ENCODE measurements around the gene IARS1. TPM values are rescaled to one million over a fixed set of nuclear protein-coding genes. Genes with fewer than 3 reads are reported as not detected.

Gene IARS1
- total and polyA plus RNA-seq, 2 of the 8 experiments (the other 6 are each of a cell fraction or from before 2014, with no cell fraction given): 74.9 to 243 TPM

DNA sequence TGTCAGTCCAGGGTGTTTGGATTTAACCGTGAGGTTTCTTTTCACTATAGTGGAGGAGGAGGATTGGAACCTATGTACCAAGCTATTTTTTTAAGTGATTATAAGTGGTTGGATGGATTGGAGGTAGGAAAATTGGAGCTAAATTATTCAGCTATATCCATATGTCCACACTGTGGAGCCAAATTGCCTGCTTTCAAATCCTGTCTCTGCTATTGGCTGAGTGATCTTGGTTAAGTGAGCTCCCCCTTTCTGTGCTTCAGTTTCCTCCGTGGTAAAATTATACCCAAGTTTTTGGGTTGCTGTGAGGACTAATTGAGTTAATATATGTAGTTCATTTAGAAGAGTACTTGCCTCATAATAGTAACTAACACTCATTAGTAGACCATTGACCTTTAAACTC is 34.7 kb upstream of the IARS1 start (continued):
- TF ChIP-seq, protein P1, sequence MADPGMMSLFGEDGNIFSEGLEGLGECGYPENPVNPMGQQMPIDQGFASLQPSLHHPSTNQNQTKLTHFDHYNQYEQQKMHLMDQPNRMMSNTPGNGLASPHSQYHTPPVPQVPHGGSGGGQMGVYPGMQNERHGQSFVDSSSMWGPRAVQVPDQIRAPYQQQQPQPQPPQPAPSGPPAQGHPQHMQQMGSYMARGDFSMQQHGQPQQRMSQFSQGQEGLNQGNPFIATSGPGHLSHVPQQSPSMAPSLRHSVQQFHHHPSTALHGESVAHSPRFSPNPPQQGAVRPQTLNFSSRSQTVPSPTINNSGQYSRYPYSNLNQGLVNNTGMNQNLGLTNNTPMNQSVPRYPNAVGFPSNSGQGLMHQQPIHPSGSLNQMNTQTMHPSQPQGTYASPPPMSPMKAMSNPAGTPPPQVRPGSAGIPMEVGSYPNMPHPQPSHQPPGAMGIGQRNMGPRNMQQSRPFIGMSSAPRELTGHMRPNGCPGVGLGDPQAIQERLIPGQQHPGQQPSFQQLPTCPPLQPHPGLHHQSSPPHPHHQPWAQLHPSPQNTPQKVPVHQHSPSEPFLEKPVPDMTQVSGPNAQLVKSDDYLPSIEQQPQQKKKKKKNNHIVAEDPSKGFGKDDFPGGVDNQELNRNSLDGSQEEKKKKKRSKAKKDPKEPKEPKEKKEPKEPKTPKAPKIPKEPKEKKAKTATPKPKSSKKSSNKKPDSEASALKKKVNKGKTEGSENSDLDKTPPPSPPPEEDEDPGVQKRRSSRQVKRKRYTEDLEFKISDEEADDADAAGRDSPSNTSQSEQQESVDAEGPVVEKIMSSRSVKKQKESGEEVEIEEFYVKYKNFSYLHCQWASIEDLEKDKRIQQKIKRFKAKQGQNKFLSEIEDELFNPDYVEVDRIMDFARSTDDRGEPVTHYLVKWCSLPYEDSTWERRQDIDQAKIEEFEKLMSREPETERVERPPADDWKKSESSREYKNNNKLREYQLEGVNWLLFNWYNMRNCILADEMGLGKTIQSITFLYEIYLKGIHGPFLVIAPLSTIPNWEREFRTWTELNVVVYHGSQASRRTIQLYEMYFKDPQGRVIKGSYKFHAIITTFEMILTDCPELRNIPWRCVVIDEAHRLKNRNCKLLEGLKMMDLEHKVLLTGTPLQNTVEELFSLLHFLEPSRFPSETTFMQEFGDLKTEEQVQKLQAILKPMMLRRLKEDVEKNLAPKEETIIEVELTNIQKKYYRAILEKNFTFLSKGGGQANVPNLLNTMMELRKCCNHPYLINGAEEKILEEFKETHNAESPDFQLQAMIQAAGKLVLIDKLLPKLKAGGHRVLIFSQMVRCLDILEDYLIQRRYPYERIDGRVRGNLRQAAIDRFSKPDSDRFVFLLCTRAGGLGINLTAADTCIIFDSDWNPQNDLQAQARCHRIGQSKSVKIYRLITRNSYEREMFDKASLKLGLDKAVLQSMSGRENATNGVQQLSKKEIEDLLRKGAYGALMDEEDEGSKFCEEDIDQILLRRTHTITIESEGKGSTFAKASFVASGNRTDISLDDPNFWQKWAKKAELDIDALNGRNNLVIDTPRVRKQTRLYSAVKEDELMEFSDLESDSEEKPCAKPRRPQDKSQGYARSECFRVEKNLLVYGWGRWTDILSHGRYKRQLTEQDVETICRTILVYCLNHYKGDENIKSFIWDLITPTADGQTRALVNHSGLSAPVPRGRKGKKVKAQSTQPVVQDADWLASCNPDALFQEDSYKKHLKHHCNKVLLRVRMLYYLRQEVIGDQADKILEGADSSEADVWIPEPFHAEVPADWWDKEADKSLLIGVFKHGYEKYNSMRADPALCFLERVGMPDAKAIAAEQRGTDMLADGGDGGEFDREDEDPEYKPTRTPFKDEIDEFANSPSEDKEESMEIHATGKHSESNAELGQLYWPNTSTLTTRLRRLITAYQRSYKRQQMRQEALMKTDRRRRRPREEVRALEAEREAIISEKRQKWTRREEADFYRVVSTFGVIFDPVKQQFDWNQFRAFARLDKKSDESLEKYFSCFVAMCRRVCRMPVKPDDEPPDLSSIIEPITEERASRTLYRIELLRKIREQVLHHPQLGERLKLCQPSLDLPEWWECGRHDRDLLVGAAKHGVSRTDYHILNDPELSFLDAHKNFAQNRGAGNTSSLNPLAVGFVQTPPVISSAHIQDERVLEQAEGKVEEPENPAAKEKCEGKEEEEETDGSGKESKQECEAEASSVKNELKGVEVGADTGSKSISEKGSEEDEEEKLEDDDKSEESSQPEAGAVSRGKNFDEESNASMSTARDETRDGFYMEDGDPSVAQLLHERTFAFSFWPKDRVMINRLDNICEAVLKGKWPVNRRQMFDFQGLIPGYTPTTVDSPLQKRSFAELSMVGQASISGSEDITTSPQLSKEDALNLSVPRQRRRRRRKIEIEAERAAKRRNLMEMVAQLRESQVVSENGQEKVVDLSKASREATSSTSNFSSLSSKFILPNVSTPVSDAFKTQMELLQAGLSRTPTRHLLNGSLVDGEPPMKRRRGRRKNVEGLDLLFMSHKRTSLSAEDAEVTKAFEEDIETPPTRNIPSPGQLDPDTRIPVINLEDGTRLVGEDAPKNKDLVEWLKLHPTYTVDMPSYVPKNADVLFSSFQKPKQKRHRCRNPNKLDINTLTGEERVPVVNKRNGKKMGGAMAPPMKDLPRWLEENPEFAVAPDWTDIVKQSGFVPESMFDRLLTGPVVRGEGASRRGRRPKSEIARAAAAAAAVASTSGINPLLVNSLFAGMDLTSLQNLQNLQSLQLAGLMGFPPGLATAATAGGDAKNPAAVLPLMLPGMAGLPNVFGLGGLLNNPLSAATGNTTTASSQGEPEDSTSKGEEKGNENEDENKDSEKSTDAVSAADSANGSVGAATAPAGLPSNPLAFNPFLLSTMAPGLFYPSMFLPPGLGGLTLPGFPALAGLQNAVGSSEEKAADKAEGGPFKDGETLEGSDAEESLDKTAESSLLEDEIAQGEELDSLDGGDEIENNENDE (IDR thresholded peaks at IDR 0.05; ENCODE audit: insufficient replicate concordance, low read length): no peak
